CD4-positive, alpha-beta T cell treated with Interleukin-6 for 4 hours (primary cell): ENCODE data around the gene CILP.
A peak's percentile ranks its signal among the peaks of the same experiment; 100 is the strongest.
"Not testable (repeated sequence)": the region's sequence is repeated elsewhere in the genome, so short reads cannot be mapped to it uniquely, and the experiment has no call there.

ENCODE experiments used
- DNase-seq: peaks from one replicate; pipeline ENCODE4 v3.0.0-alpha.2; 2020; ENCODE audit warnings: mixed read lengths

CILP gene

DNA sequence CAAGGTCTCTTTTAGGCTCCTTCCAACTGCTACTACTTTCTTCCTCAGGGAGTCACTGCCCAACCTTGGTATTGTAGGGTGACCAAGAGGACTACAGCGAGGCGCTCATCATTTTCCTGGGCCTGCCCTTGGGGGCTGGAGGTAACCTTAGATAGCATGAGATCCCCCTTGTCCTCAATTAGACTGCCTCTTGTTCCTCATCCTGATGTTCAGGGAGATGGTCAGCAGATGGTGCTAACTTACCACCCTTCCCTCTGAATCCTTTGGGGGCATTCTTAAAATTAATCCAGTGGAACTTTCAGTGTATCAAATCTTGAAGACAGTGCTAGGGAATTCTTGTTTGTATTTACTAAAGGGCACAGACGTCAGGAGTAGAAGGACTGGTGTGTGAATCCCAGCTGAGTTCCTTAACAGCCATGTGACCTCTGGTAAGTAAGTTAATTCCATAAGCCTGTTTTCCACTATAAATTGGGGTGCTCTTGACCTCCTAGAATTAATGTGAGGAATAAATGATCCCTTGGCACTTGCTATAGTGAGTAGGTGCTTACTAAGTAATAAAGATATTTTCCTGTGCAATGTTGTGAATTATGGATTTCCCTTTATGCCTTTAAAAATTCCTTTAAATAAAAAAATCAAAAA is 22.1 kb downstream of the CILP start:
- DNase-seq: peak; percentile 6

DNA sequence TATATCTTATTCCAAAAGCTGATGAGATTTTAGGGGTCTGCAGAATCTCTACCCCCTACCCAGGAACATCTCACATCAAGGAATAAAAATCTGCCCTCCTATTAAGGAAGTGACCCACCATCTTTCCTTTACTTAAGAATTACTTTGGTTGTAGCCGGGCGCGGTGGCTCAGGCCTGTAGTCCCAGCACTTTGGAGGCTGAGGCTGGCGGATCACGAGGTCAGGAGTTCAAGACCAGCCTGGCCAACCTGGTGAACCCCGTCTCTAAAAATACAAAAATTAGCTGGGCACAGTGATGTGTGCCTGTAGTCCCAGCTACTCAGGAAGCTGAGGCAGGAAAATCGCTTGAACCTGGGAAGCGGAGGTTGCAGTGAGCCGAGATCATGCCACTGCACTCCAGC is 22.8 kb downstream of the CILP start:
- not testable (repeated sequence) for DNase-seq

DNA sequence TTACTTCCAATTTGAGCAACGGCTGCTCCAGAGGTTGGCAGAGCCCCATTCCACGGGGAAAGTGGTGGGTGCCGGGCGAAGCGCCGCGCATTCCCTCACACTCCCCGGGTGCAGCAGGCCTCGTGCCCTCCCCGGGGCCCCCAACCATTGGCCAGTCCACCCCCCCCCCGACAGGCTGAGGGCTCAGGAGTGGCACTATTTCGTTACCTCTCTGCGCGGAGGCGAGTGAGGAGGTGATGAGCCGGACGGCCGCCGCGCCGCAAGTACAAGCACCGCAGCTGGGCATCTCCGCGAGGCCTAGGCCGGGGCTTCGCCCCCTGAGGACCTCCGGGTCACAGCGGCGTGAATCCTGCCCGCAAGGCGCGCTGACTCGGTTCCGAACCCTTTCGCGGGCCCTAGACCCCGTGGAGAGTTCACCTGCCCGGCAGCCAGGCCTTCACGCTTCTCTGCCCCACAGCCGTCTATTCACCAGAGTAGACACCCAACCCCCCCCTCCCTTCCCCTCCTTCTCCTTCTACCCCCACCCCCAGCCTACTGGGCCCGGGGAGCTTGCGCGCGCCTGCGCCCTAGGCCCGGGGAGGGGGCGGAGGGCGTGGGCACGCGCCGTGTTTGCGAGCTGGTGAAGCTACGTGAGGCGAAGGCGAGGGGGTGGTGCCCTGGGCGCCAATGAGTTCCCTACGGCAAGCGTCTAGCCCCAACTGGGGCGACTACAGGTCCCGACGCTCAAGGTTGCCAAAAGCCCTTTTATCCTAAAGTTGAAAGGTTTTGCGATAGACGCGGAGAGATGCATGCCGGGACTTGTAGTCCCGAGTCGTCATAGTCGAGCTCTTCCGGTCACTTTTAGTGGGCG is 26.2 kb downstream of the CILP start, which contains the start of gene CLPX:
Gene CLPX (minus strand): TSS at position 475 of the 850 bp plus-strand sequence. CDS start 189 bp downstream, at position 286.
- peak; percentile 95 for DNase-seq

DNA sequence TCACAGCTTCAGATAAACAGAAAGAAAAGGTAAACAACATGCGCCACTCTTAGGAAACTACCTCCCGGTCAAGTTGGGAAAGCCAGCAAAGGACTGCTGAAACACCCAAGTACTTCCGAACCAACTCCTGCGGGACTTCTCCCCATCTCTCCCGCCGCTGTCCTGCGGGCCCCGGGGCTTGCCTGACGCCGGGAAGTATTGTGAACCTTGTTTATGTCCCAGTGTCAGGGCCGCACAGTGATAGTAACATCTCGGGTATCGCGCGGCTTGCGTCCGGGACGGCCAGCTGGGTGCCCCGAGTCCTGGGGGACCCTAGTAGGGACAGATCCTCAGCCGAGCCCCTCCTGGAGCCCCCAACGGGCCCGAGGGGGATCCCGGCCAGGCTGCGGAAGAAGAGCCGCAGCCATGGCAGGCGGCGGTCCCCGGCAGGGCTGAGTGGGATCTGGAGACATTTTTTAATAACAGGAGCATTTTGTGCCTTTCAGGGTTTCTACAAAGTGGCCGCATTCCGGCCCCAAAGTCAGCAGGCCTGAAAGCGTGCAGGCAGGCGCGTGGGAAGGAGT is 26.9 kb downstream of the CILP start:
- DNase-seq: peak; percentile 22

DNA sequence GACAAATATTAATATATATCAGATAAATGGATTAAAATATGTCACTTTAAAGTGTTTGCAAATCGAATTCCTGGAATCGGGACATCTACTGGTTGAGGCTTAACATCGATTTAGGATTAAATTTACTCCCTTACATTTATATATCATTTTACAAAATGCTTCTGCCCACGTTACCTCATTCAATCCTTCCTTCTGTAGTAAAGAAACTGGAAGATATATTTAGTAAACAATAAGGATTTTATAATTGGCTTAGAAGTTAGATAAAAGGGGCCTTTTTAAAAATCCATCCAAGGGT is 27.5 kb downstream of the CILP start:
- DNase-seq: no peak

DNA sequence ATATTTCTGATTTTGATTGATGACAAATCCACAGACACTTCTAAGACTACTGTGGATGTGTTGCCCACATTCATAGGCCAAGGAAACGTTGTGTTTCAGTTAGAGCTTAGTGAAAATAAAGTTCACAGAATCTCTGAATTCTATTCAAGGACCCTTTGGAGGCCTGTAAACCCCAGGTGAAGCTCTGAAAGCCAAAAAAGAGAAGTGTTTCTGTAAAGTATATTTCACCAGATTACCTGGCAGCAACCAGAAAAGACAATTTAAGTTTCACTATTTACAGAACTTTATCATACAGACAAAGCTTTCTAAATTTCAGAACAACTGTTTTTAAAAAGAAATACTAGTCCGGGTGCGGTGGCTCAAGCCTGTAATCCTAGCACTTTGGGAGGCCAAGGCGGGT is 28.7 kb downstream of the CILP start:
- DNase-seq: no peak

DNA sequence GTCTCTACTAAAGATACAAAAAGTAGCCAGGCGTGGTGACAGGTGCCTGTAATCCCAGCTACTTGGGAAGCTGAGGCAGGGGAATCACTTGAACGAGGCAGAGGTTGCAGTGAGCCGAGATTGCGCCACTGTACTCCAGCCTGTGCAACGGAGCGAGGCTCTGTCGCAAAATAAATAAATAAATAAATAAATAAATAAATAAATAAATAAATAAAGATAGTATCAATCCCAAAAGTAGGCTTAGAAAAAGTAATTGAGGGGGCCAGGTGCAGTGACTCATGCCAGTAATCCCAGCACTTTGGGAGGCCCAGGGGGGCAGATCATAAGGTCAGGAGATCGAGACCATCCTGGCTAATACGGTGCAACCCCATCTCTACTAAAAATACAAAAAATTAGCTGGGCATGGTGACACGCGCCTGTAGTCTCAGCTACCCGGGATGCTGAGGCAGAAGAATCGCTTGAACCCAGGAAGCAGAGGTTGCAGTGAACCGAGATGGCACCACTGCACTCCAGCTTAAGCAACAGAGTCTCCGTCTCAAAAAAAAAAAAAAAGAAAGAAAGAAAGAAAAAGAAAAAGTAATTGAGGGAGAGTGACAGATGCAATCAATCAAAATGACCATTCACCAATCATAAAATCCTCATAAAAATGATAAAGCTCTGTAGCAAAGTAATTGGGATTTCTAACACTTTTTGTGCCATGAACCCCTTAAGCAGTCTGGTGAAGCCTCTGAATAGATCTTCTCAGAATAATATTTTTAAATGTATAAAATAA is 29.5 kb downstream of the CILP start:
- not testable (repeated sequence) for DNase-seq

DNA sequence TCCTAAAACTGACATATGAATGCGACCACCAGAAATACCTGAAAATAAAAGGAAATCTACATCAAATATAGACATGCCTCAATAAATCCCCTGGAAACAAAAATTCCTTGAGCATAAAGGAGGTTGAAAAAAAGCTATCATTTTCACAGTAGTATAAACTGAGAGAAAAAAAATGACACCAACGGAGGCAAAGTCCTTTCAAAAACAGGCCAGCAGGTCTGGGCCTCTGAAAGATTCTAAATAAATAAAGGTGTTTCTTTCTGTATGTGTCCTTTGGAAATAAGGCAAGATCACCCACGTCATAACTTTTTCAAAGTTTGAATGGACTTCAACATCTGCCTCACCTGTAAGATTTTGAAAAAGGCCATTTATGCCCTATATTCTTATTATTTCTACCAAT is 31.1 kb downstream of the CILP start:
- DNase-seq: no peak

DNA sequence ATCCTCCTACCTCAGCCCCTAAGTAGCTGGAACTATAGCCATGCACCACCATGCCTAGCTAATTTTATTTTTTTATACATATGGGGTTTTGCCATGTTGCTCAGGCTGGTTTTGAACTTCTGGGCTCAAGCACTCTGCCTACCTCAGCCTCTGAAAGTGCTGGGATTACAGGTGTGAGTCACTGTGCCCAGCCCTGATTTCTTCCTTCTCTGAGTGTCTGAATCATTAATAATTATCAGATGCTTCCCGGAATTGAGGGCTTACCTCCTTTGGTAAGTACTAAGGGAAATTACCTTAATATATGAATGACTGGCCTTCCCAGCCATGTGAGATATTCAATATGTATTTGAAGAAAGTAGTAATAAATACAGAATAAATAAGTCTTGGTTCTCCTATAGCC is 33.4 kb downstream of the CILP start:
- no peak for DNase-seq

DNA sequence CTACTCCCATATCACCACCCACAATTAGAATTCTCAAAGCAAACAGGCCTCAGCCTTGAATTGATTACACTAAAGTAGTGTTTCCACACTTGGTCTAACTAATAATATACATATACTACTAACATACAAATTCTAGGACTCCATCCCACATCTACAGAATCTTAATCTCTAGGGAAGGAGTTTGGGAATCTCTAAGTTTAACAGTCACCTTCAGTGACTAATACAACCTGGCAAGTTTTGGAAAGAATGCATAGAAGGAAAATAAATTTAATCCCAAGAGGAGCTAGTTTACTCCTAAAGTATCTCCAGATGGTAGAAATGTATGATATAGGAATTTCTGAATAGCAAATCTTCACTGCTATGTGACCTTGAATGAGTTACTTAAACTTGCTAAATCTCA is 35.2 kb downstream of the CILP start:
- DNase-seq: no peak

DNA sequence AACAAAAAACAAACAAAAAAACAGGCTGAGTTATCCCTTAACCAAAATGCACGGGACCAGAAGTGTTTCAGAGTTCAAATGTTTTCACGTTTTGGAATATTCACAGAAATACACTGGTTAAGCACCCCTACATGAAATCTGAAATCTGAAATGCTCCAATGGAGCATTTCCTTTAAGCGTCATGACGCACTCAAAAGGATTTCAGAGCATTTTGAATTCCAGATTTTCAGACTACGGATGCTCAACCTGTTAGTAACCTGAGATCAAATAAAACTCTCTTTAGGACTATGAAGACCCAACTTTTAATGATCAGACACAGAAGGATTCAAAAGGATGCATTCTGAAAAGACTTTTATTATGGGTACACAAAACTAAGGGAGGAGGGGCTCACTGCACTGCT is 35.8 kb downstream of the CILP start:
- DNase-seq: no peak

DNA sequence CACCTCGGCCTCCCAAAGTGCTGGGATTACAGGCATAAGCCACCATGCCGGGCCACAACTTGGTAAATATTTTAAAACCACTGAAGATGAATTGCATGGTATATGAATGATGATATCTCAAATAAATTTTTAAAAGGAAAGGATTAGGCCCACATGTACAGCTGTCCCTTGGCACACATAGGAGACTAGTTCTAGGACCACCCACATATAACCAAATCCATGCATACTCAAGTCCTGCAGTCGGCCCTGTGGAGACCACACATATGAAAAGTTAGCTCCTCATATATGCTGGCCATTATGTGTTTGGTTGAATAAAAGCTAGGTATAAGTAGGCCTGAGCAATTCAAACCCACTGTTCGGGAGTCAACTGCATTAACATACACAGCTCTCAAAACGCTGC is 36.8 kb downstream of the CILP start:
- no peak for DNase-seq

DNA sequence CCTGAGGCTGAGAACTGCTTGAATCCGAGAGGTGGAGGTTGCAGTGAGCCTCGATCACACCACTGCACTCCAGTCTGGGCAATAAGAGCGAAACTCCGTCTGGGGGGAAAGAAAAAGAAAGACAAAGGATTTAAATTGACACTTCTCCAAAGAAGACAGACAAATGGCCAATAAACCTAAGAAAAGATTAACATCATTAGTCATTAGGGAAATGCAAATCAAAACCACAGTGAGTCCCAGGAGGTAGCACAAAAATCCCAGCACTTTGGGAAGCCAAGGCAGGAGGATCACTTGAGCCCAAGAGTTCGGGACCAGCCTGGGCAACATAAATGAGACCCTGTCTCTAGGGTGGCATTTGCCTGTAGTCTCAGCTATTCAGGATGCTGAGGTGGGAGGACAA is 38.7 kb downstream of the CILP start:
- DNase-seq: no peak

DNA sequence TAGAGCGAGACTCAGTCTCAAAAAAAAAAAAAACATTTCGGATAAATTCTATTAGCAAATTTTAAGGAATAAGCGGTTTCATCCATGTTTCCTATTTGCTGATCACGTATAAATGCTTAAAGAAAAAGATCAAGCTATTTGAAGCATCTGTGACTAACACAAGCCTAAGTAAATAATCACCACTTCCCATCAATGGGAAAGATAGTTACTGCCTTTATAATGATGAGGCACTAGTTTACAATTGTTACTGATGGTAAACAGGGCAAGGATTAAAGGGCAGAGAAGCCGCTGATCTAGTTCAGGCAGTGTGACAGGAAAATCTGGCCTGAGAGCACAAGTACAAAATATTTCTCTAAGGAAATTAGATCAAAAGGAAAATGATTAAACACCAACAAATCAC is 39.8 kb downstream of the CILP start:
- no peak for DNase-seq

DNA sequence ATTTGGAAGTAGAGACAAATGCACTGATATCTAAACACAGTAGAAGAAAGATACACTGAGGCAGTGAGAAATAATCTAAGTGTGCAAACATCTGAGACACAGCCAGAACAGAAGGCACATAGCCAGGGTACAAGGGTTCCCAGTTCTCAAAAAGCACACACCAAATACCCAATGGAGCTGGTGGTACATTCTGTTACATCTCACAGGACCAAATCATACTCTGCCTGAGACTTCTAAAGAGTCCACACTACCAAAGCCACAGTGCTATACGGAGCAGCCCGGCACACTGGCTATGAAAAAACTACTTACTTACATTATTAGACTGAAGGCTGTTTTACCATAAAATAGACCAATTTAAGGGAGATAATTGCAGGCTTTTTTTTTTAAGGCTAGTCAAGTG is 45.4 kb downstream of the CILP start:
- DNase-seq: no peak

DNA sequence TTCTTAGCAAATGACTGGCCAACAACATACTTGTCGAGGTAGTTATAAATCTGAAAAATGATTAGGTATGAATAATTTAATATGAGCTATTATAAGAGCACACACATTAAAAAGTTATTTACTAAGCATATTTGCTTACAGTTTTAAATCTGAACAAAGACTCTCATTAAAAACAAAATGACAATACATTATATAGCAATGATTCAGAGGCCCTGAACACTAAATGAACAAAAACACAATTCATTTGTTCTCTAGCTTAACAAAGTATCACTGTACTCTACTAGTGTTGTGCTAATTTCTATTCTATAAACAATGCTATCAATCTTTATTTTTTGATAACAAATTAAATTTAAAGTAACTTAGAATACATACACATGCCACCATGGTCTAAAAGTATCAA is 47.1 kb downstream of the CILP start:
- no peak for DNase-seq

DNA sequence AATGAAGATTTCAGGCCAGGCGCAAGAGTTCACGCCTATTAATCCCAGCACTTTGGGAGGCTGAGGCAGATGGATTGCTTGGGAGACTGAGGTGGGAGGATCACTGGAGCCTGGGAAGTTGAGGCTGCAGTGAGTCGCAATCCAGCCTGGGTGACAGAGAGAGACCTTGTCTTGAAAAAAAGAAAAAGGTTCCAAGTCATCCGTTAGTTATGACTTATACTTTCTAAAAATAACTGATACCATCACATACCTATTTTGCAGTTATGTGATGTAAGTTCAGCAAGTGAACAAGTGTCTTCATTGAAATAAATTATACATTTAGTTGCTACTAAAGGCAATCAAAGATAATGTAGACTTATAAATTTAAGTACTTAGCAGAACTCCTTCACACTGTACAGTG is 48.2 kb downstream of the CILP start:
- no peak for DNase-seq

DNA sequence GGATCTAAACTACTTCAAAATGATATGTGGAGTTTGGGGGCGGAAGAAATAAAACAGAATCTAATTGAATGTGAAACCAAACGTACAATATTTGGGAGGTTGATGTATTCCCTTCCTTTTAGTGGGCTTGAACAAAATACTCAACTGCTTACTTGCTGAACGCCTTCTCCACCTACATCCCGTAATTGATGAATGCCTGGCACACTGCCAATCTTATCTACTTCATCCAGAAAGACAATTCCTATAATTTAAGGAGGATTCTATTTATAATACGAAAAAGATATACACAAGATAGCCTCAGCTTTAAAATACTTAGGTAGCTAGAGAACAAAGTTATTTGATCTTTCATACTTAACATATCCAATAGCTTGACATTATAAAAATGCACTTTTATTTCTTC is 54.6 kb downstream of the CILP start:
- DNase-seq: no peak

DNA sequence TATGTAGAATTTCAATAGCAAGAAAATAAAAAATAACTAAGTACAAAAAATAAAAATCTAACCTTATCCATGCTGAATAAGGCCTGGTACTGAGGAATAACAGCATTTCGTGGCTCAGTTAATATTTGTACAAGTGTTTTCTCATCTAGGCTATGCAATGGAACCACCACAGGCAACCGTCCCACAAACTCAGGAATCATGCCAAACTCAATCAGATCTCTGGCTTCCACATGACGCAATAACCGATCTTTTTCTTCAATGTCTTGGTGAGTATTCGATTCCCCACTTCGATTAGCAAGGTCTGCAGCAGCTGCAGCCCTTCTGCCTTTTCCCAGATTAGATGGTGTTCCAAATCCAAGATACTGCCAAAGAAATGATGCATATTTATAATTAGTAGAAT is 56.6 kb downstream of the CILP start:
- no peak for DNase-seq

DNA sequence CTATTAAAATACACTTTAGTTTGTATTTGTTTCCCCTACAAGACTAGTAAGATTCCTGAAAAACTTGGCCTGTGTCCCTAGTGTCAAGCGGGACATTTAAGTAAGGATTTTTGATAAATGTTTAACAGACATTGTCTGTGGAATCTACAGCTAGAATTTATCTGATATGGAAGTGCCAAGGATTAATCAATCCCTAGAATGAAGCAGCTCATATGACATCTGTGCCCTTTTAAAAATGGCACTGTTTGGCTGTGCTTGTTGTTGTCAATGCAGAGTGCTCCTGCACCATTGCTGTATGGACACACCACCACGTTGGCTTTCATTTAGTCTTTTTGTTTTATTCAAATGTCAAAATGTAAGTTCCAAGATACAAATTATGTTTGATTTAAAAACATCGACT is 63.4 kb downstream of the CILP start:
- no peak for DNase-seq

DNA sequence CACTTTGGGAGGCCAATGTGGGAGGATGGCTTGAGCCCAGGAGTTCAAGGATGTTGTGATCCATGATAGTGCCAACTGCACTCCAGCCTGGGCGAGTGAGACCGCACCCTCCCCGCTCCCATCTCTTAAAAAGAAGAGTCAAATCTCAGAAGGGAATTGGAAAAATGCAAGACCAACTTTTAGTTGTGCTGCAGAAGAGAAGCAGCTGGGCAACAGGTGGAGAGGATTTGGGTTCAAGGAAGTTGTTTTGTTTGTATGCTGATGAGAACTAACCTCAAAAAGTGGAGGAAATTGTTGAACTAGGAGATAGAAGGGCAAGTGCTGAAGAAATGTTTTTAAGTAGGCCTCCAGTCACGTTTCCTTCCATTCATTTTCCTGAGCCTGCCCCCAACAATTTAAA is 64.8 kb downstream of the CILP start:
- no peak for DNase-seq
